ENCODE data around the gene CCDC146. TPM values are rescaled to one million over a fixed set of nuclear protein-coding genes. Genes with fewer than 3 reads are reported as not detected.

CCDC146 gene
- total RNA-seq, 1 donor from 2014 or later, result 3.0 TPM

- Mint-ChIP-seq H3K27me3 (ENCODE audit: low read depth) (no peaks in the 10 kb centered on the region), H3K4me3 (ENCODE audit: unreplicated experiment) (no peak overlapping the region), H3K4me1 (ENCODE audit: low read depth) (peaks cover 8% of the 10 kb centered on the region), H3K27ac (ENCODE audit: unreplicated experiment) (no peak overlapping the region), H3K36me3 (ENCODE audit: low read depth) (peaks cover 2% of the 10 kb centered on the region), H3K9me3 (ENCODE audit: low read depth) (no peaks in the 10 kb centered on the region)
- no peak for TF ChIP-seq CTCF (IDR thresholded peaks at IDR 0.05)
- no peak for DNase-seq (ENCODE audit: low spot score)
Observed at GRCh38 chr7:77202481-77202976, 80.1 kb downstream of the CCDC146 start.

- no peaks in the 10 kb centered on the region for H3K27me3 Mint-ChIP-seq (ENCODE audit: low read depth)
- H3K4me3 Mint-ChIP-seq (ENCODE audit: unreplicated experiment), result no peak overlapping the region
- TF ChIP-seq CTCF (IDR thresholded peaks at IDR 0.05), result no peak
- H3K36me3 Mint-ChIP-seq (ENCODE audit: low read depth), result peaks cover 10% of the 10 kb centered on the region
- no peak for DNase-seq (ENCODE audit: low spot score)
- no peak overlapping the region for H3K27ac Mint-ChIP-seq (ENCODE audit: unreplicated experiment)
- H3K9me3 Mint-ChIP-seq (ENCODE audit: low read depth), result peaks cover 6% of the 10 kb centered on the region
- H3K4me1 Mint-ChIP-seq (ENCODE audit: low read depth), result no peaks in the 10 kb centered on the region
Observed at GRCh38 chr7:77205706-77206105, 83.3 kb downstream of the CCDC146 start.

DNA sequence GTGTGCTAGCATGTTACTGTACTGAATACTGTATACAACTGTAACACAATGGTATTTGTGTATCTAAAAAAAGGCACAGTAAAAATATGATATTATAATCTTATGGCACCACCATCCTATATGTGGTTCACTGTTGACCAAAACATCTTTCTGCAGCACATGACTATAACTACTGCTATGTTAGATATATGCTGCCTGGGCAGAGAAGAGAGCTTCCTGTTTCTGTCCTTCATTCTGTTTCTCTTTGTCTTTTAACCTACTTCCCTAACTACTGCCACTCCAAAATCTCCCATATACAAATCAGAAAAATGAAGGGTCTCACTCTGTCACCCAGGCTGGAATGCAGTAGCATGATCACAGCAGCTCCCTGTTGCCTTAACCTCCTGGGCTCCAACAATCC, 86.0 kb downstream of the CCDC146 start:
- no peak overlapping the region for H3K4me3 Mint-ChIP-seq (ENCODE audit: unreplicated experiment)
- no peak for DNase-seq (ENCODE audit: low spot score)
- no peak for TF ChIP-seq CTCF (IDR thresholded peaks at IDR 0.05)
- H3K27ac Mint-ChIP-seq (ENCODE audit: unreplicated experiment), result no peak overlapping the region
- peaks cover 6% of the 10 kb centered on the region for H3K9me3 Mint-ChIP-seq (ENCODE audit: low read depth)
- no peaks in the 10 kb centered on the region for H3K4me1 Mint-ChIP-seq (ENCODE audit: low read depth)
- peaks cover 10% of the 10 kb centered on the region for H3K36me3 Mint-ChIP-seq (ENCODE audit: low read depth)
- no peaks in the 10 kb centered on the region for H3K27me3 Mint-ChIP-seq (ENCODE audit: low read depth)

DNA sequence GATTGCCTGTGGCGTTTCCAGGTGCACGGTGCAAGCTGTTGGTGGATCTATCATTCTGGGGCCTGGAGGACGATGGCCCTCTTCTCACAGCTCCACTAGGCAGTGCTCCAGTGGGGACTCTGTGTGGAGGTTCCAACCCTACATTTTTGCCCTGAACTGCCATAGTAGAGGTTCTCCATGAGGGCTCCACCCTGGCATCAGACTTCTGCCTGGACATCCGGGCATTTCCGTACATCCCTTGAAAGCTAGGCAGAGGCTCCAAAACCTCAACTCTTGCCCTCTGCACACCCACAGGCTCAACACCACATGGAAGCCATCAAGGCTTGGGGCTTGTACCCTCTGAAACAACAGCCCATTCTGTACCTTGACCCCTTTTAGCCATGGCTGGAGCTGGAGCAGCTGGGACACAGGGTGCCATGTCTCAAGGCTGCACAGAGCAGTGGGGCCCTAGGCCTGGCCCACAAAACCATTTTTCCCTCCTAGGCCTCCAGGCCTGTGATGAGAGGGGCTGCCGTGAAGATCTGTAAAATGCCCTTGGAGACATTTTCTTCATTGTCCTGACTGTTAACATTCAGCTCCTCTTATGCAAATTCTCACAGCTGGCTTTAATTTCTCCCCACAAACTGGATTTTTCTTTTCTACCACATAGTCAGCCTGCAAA, 87.2 kb downstream of the CCDC146 start:
- no peak for TF ChIP-seq CTCF (IDR thresholded peaks at IDR 0.05)
- Mint-ChIP-seq H3K9me3 (ENCODE audit: low read depth) (peaks cover 6% of the 10 kb centered on the region), H3K36me3 (ENCODE audit: low read depth) (peaks cover 10% of the 10 kb centered on the region), H3K4me3 (ENCODE audit: unreplicated experiment) (no peak overlapping the region), H3K27me3 (ENCODE audit: low read depth) (no peaks in the 10 kb centered on the region), H3K27ac (ENCODE audit: unreplicated experiment) (no peak overlapping the region), H3K4me1 (ENCODE audit: low read depth) (no peaks in the 10 kb centered on the region)
- no peak for DNase-seq (ENCODE audit: low spot score)

- Mint-ChIP-seq H3K4me1 (ENCODE audit: low read depth) (no peaks in the 10 kb centered on the region), H3K4me3 (ENCODE audit: unreplicated experiment) (no peak overlapping the region), H3K27ac (ENCODE audit: unreplicated experiment) (no peak overlapping the region), H3K36me3 (ENCODE audit: low read depth) (no peaks in the 10 kb centered on the region), H3K9me3 (ENCODE audit: low read depth) (peaks cover 10% of the 10 kb centered on the region), H3K27me3 (ENCODE audit: low read depth) (no peaks in the 10 kb centered on the region)
- no peak for TF ChIP-seq CTCF (IDR thresholded peaks at IDR 0.05)
- no peak for DNase-seq (ENCODE audit: low spot score)
Observed at GRCh38 chr7:77216181-77216845, 93.9 kb downstream of the CCDC146 start.

Data from chondrocyte (in vitro differentiated cells).